Liver (tissue), 9 donors: Measurements from ENCODE around the gene VAV3. TPM values are rescaled to one million over a fixed set of nuclear protein-coding genes. Genes with fewer than 3 reads are reported as not detected.

Experiments
- DNase-seq: peaks from one replicate; pipeline ENCODE4 v3.0.0-alpha.2; 2017; ENCODE audit warnings: low spot score
- H3K27ac ChIP-seq, 2 donors: one replicate each; pipeline ENCODE4 v1.7.0; 2013; ENCODE audit warnings: inconsistent platforms in 2 of 2, low read length in 2 of 2, control low read depth in 1 of 2, low read depth in 1 of 2, mild to moderate bottlenecking in 1 of 2
- H3K27me3 ChIP-seq, 4 donors: one replicate each; pipeline versions ENCODE4 v1.6.1 to v1.7.0; 2013; ENCODE audit warnings: low read length in 3 of 4, inconsistent platforms in 1 of 4, mild to moderate bottlenecking in 1 of 4, moderate library complexity in 1 of 4; ENCODE audit not compliant: control insufficient read depth in 4 of 4, insufficient read depth in 4 of 4
- H3K36me3 ChIP-seq, 4 donors: one replicate each; pipeline versions ENCODE4 v1.6.1 to v1.7.0; 2013; ENCODE audit warnings: low read length in 3 of 4, mild to moderate bottlenecking in 3 of 4, low read depth in 1 of 4, moderate library complexity in 1 of 4; ENCODE audit not compliant: control insufficient read depth in 4 of 4, insufficient read depth in 3 of 4
- H3K4me1 ChIP-seq, 4 donors: one replicate each; pipeline versions ENCODE4 v1.6.1 to v1.7.0; 2013; ENCODE audit warnings: low read length in 3 of 4, mild to moderate bottlenecking in 3 of 4, moderate library complexity in 1 of 4; ENCODE audit not compliant: control insufficient read depth in 4 of 4, insufficient read depth in 4 of 4
- H3K4me3 ChIP-seq, 3 donors: one replicate each; pipeline versions ENCODE4 v1.6.1 to v1.7.0; 2013; ENCODE audit warnings: low read length in 3 of 3, control low read depth in 1 of 3, low read depth in 1 of 3, mild to moderate bottlenecking in 1 of 3
- H3K9ac ChIP-seq, 2 donors: one replicate each; pipeline ENCODE4 v1.7.0; 2013; ENCODE audit warnings: low read length in 2 of 2, mild to moderate bottlenecking in 2 of 2, moderate library complexity in 2 of 2, control low read depth in 1 of 2, low read depth in 1 of 2
- H3K9me3 ChIP-seq, 4 donors: one replicate each; pipeline versions ENCODE4 v1.6.1 to v1.7.0; 2013; ENCODE audit warnings: low read length in 3 of 4; ENCODE audit not compliant: control insufficient read depth in 4 of 4
- EGR1 ChIP-seq, 2 donors: IDR thresholded peaks; 2 replicates each; pipeline ENCODE4 v1.6.1; 2016 to 2018; ENCODE audit warnings: antibody characterized with exemption in 2 of 2, low read depth in 2 of 2
- FOXA1 ChIP-seq: IDR thresholded peaks from 2 replicates; pipeline ENCODE4 v1.6.1; 2016; ENCODE audit warnings: antibody characterized with exemption
- FOXA2 ChIP-seq: IDR thresholded peaks from 2 replicates; pipeline ENCODE4 v1.6.1; 2016; ENCODE audit warnings: antibody characterized with exemption
- GABPA ChIP-seq, 2 donors: IDR thresholded peaks in 1 of 2; conservative IDR thresholded peaks in 1 of 2; 2 replicates each; pipeline ENCODE4 v1.6.1; 2016; ENCODE audit warnings: antibody characterized with exemption in 2 of 2, mild to moderate bottlenecking in 1 of 2, moderate library complexity in 1 of 2
- HNF4A ChIP-seq, 2 donors: conservative IDR thresholded peaks; 2 replicates each; pipeline ENCODE4 v1.6.1; 2016; ENCODE audit warnings: antibody characterized with exemption in 2 of 2, mild to moderate bottlenecking in 2 of 2
- HNF4G ChIP-seq: IDR thresholded peaks from 2 replicates; pipeline ENCODE4 v1.6.1; 2016; ENCODE audit warnings: antibody characterized with exemption
- JUND ChIP-seq, 2 donors: IDR thresholded peaks; 2 replicates each; pipeline ENCODE4 v1.6.1; 2016; ENCODE audit warnings: antibody characterized with exemption in 2 of 2
- NR2F2 ChIP-seq: IDR thresholded peaks from 2 replicates; pipeline ENCODE4 v1.6.1; 2016; ENCODE audit warnings: antibody characterized with exemption
- RAD21 ChIP-seq, 2 donors: IDR thresholded peaks; 2 replicates each; pipeline ENCODE4 v1.6.1; 2016; ENCODE audit warnings: antibody characterized with exemption in 2 of 2, mild to moderate bottlenecking in 2 of 2
- RXRA ChIP-seq, 2 donors: IDR thresholded peaks; 2 replicates each; pipeline ENCODE4 v1.6.1; 2017 to 2018; ENCODE audit warnings: antibody characterized with exemption in 2 of 2, mild to moderate bottlenecking in 1 of 2
- SP1 ChIP-seq: IDR thresholded peaks from 2 replicates; pipeline ENCODE4 v1.6.1; 2018; ENCODE audit warnings: antibody characterized with exemption, mild to moderate bottlenecking
- TAF1 ChIP-seq: conservative IDR thresholded peaks from 2 replicates; pipeline ENCODE4 v1.6.1; 2016; ENCODE audit warnings: antibody characterized with exemption, mild to moderate bottlenecking
- YY1 ChIP-seq: IDR thresholded peaks from 2 replicates; pipeline ENCODE4 v1.6.1; 2016; ENCODE audit warnings: antibody characterized with exemption, mild to moderate bottlenecking
- WGBS: extraction: QIAGEN DNeasy Blood & Tissue Kit; methylation state at CpG from one replicate; pipeline ENCODE4 v1.1.7; 2013; 5-methylcytosine and 5-hydroxymethylcytosine counted together
- polyA plus RNA-seq, 2 donors: library from polyadenylated mRNA; stranded (reverse) in 1 of 2; unstranded in 1 of 2; fragments of 200-250 nt in 1 of 2; fragments of >200 nt in 1 of 2; fragmentation: Nextera tagmentation in 1 of 2; extraction: Ambion mirVana in 1 of 2; gene quantifications; one replicate each; pipeline versions ENCODE4 v1.2.1 to v1.2.3, GENCODE V29; 2013 to 2015
- total RNA-seq, 2 donors: library from RNA; depleted of rRNA; stranded (reverse); fragments of >200 nt; gene quantifications; one replicate each; pipeline ENCODE4 v1.2.3, GENCODE V29; 2014
- TF ChIP-seq, protein P1 (sequence below): IDR thresholded peaks from 2 replicates; pipeline ENCODE4 v1.6.1; 2016; ENCODE audit warnings: antibody characterized with exemption
- TF ChIP-seq, protein P2 (sequence below): IDR thresholded peaks from 2 replicates; pipeline ENCODE4 v1.6.1; 2016; ENCODE audit warnings: antibody characterized with exemption
- TF ChIP-seq, protein P3 (sequence below): fragments of 150-350 bp; IDR thresholded peaks from 2 replicates; pipeline ENCODE4 v1.5.1; 2017; ENCODE audit warnings: improper control_type of control experiment, low read depth, low read length; ENCODE audit not compliant: missing input control
- TF ChIP-seq, protein P4 (sequence below): IDR thresholded peaks from 2 replicates; pipeline ENCODE4 v1.6.1; 2016; ENCODE audit warnings: antibody characterized with exemption, mild to moderate bottlenecking
- TF ChIP-seq, protein P5 (sequence below): IDR thresholded peaks from 2 replicates; pipeline ENCODE4 v1.6.1; 2016; ENCODE audit warnings: antibody characterized with exemption
- donor health status: healthy.
- donor health status: healthy.
- donor health status: healthy.
- donor health status: healthy.
- donor health status: healthy.

VAV3 gene
- total and polyA plus RNA-seq, 4 donors = 0.46 to 4.8 (median 2.7) TPM

DNA sequence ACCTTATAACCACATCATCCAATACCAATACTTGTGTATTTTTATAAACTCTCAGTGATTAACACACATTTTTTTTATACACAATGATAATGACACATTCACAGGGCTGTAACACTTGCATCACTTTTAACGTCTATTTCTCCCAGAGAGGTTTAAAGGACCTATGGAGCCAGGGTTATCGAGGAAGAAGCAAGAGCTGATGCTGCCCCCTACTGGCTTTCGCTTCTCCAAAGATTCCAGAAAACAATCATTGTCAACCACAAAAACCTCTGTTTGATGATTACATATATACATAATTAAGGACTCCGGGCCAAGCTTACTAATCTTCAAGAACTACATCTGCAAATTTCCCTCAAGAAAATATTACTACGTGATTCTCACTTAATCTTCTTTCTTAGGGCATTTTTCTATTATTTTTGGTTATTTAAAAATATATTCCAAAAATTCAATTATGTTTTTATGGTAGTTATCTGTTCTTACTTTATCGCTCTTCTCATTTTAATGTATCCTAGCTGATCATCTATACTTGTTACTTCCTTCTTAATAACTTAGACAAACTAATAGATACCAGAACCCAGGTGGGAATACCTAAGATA lies 214.5 kb downstream of the VAV3 start (continued):
- no peak for TF ChIP-seq RXRA (IDR thresholded peaks at IDR 0.05)
- no peak for TF ChIP-seq GABPA (IDR thresholded peaks at IDR 0.05 in 1 of 2, conservative IDR thresholded peaks at IDR 0.05 in 1 of 2)
- TF ChIP-seq, protein P1, sequence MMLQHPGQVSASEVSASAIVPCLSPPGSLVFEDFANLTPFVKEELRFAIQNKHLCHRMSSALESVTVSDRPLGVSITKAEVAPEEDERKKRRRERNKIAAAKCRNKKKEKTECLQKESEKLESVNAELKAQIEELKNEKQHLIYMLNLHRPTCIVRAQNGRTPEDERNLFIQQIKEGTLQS = no peak

DNA sequence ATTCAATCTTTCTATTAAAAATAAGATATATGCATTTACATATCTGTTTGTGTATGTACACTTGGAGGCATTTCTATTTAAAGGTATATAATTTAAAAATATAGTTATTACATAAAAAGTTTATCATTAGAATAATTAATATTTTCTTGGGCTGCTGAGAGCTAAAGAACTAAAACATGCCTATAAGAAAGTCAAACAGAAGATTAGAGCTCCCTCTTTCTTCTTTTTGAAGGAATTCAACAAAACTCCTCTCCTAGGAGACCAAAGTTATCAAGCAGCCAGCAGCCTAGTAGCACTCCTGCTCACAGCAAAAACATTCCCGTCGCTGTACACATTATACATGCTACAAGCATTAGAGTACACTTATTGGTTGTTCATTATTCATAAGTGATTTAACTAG lies 216.4 kb downstream of the VAV3 start:
- no peak overlapping the region for H3K27ac ChIP-seq
- no peak overlapping the region for H3K9ac ChIP-seq
- 51% methylated on average over 2 of the region's 2 CpGs for WGBS
- no peaks in the 10 kb centered on the region for H3K27me3 ChIP-seq
- H3K9me3 ChIP-seq = no peaks in the 10 kb centered on the region
- no peak for DNase-seq
- no peak for TF ChIP-seq EGR1 (IDR thresholded peaks at IDR 0.05; ENCODE audit: low read depth in 2 of 2)
- no peak for TF ChIP-seq FOXA1
- no peak for TF ChIP-seq RAD21 (IDR thresholded peaks at IDR 0.05)
- TF ChIP-seq, protein P2, sequence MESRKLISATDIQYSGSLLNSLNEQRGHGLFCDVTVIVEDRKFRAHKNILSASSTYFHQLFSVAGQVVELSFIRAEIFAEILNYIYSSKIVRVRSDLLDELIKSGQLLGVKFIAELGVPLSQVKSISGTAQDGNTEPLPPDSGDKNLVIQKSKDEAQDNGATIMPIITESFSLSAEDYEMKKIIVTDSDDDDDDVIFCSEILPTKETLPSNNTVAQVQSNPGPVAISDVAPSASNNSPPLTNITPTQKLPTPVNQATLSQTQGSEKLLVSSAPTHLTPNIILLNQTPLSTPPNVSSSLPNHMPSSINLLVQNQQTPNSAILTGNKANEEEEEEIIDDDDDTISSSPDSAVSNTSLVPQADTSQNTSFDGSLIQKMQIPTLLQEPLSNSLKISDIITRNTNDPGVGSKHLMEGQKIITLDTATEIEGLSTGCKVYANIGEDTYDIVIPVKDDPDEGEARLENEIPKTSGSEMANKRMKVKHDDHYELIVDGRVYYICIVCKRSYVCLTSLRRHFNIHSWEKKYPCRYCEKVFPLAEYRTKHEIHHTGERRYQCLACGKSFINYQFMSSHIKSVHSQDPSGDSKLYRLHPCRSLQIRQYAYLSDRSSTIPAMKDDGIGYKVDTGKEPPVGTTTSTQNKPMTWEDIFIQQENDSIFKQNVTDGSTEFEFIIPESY = no peak
- no peak for TF ChIP-seq HNF4G
- TF ChIP-seq YY1 = no peak
- TF ChIP-seq NR2F2 = no peak
- H3K4me1 ChIP-seq = no peaks in the 10 kb centered on the region
- no peaks in the 10 kb centered on the region for H3K36me3 ChIP-seq
- H3K4me3 ChIP-seq = no peak overlapping the region

DNA sequence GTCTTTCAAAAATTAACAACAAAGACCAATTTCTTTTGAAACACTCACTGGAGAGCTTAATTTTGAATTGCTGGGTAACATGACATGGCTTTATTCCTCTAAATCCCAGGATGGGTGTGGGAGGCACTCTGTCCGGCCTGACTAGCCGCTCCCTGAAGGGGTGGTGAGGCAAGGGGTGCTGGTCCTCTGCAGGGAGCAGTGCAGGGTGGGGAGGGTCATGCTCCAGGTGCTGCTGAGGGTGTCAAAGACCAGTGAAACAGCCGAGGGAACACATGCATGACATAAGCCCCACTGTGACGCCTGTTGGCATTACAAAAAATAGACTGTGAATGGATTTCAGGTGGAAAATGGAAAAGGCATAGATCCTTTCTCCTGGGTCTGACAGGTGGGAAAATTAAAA lies 223.7 kb downstream of the VAV3 start:
- no peak for DNase-seq
- TF ChIP-seq, protein P3, sequence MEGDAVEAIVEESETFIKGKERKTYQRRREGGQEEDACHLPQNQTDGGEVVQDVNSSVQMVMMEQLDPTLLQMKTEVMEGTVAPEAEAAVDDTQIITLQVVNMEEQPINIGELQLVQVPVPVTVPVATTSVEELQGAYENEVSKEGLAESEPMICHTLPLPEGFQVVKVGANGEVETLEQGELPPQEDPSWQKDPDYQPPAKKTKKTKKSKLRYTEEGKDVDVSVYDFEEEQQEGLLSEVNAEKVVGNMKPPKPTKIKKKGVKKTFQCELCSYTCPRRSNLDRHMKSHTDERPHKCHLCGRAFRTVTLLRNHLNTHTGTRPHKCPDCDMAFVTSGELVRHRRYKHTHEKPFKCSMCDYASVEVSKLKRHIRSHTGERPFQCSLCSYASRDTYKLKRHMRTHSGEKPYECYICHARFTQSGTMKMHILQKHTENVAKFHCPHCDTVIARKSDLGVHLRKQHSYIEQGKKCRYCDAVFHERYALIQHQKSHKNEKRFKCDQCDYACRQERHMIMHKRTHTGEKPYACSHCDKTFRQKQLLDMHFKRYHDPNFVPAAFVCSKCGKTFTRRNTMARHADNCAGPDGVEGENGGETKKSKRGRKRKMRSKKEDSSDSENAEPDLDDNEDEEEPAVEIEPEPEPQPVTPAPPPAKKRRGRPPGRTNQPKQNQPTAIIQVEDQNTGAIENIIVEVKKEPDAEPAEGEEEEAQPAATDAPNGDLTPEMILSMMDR = no peak
- TF ChIP-seq RXRA (IDR thresholded peaks at IDR 0.05) (no peak), FOXA1 (no peak), HNF4A (conservative IDR thresholded peaks at IDR 0.05) (no peak), SP1 (no peak), GABPA (IDR thresholded peaks at IDR 0.05 in 1 of 2, conservative IDR thresholded peaks at IDR 0.05 in 1 of 2) (no peak), RAD21 (IDR thresholded peaks at IDR 0.05) (no peak), EGR1 (IDR thresholded peaks at IDR 0.05; ENCODE audit: low read depth in 2 of 2) (no peak), HNF4G (no peak), YY1 (no peak), JUND (IDR thresholded peaks at IDR 0.05) (no peak), TAF1 (no peak), FOXA2 (no peak), NR2F2 (no peak)
- TF ChIP-seq, protein P4, sequence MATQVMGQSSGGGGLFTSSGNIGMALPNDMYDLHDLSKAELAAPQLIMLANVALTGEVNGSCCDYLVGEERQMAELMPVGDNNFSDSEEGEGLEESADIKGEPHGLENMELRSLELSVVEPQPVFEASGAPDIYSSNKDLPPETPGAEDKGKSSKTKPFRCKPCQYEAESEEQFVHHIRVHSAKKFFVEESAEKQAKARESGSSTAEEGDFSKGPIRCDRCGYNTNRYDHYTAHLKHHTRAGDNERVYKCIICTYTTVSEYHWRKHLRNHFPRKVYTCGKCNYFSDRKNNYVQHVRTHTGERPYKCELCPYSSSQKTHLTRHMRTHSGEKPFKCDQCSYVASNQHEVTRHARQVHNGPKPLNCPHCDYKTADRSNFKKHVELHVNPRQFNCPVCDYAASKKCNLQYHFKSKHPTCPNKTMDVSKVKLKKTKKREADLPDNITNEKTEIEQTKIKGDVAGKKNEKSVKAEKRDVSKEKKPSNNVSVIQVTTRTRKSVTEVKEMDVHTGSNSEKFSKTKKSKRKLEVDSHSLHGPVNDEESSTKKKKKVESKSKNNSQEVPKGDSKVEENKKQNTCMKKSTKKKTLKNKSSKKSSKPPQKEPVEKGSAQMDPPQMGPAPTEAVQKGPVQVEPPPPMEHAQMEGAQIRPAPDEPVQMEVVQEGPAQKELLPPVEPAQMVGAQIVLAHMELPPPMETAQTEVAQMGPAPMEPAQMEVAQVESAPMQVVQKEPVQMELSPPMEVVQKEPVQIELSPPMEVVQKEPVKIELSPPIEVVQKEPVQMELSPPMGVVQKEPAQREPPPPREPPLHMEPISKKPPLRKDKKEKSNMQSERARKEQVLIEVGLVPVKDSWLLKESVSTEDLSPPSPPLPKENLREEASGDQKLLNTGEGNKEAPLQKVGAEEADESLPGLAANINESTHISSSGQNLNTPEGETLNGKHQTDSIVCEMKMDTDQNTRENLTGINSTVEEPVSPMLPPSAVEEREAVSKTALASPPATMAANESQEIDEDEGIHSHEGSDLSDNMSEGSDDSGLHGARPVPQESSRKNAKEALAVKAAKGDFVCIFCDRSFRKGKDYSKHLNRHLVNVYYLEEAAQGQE = no peak
- TF ChIP-seq, protein P2 = no peak
- TF ChIP-seq, protein P5, sequence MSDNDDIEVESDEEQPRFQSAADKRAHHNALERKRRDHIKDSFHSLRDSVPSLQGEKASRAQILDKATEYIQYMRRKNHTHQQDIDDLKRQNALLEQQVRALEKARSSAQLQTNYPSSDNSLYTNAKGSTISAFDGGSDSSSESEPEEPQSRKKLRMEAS = no peak
- TF ChIP-seq, protein P1 = no peak
- Histone ChIP-seq H3K4me3 (no peak overlapping the region), H3K9me3 (no peaks in the 10 kb centered on the region), H3K27ac (no peak overlapping the region), H3K4me1 (no peaks in the 10 kb centered on the region), H3K9ac (no peak overlapping the region), H3K27me3 (no peaks in the 10 kb centered on the region), H3K36me3 (no peaks in the 10 kb centered on the region)
- WGBS = 92% methylated on average over 4 of the region's 4 CpGs
